ENCODE results near the gene FGFR4.

Gene FGFR4

GRCh38 chr5:177103523-177104253 lies 17.0 kb downstream of the FGFR4 start:
- DNase-seq, result no peak

- no peak for DNase-seq
These were observed 19.2 kb downstream of the FGFR4 start for GRCh38 chr5:177105691-177106476.

GRCh38 chr5:177107159-177107558 lies 20.4 kb downstream of the FGFR4 start:
- DNase-seq, result no peak

- no peak for DNase-seq
These were observed 23.1 kb downstream of the FGFR4 start for GRCh38 chr5:177109810-177110209.

- peak; percentile 8 for DNase-seq
These were observed 25.1 kb downstream of the FGFR4 start for GRCh38 chr5:177111720-177112394.

- no peak for DNase-seq
These were observed 26.0 kb downstream of the FGFR4 start for GRCh38 chr5:177112589-177113220.

- peak; percentile 30 for DNase-seq
These were observed 27.1 kb downstream of the FGFR4 start for GRCh38 chr5:177113566-177114424.

- DNase-seq, result no peak
These were observed 30.1 kb downstream of the FGFR4 start for GRCh38 chr5:177116631-177117373.

GRCh38 chr5:177117441-177118045 lies 30.8 kb downstream of the FGFR4 start:
- DNase-seq, result no peak

DNA sequence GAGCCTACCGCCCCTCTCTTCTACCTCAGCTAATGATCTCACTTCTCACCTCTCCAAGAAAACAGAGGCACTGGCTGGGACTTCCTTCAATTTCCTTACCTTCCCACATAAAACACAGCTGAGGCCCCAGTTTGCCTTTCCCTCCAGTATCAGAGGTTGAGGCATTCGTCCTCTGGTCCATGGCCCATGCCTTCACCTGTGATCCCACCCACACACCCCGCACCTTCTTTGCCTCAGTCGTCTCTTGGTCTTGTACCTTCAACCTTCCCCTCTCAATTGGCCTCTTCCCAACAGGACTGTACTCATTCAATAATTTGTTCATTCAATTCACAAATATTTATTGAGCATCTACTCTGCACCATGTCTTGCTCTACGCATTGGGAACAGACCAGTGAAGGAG lies 35.9 kb downstream of the FGFR4 start:
- DNase-seq, result no peak

DNA sequence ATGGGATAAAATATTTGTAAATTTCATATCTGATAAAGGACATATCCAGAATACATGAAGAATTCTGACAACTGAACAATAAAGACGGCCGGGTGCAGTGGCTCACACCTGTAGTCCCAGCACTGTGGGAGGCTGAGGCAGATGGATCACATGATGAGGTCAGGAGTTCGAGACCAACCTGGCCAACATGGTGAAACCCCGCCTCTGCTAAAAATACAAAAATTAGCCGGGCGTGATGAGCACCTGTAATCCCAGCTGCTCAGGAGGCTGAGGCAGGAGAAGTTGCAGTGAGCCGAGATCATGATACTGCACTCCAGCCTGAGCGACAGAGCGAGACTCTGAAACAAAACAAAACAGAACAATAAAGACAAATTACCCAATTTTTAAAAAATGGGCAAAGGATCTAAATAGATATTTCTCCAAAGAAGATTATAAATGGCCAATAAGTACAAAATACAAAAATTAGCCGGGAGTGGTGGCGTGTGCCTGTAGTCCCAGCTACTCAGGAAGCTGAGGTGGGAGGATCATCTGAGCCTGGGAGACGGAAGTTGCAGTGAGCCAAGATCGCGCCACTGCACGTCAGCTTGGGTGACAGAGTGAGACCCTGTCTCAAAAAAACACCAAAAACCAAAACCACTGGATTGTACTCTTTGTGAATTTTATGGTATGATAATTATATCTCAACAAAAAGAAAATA lies 37.2 kb downstream of the FGFR4 start:
- no peak for DNase-seq

DNA sequence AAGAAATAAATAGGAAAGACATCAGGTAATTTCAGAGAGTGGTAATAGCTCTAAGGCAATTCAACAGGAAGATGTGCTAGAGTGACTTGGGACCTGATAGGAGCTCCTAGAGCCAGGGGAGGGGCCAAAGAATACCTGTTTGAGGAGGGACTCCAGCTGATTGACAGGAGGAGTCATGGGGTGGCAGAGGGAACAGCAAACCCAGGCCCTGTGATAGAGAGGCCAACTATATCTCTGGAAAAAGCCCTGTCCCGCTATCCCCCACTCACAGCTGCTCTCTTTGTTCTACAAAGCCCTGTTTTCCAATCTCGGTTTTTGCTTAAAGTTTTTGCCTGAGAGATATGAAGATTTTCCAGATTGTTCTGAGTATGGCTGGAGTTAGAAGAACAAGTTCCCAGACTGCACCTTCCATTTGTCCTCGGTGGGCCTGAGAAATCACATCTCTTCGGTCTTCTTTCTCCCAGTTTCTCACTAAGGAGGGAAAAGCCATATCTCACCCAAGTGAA lies 37.8 kb downstream of the FGFR4 start:
- DNase-seq, result peak; percentile 5

- DNase-seq, result no peak
These were observed 40.1 kb downstream of the FGFR4 start for GRCh38 chr5:177126771-177127170.

- DNase-seq, result no peak
These were observed 41.9 kb downstream of the FGFR4 start for GRCh38 chr5:177128551-177128981.

DNA sequence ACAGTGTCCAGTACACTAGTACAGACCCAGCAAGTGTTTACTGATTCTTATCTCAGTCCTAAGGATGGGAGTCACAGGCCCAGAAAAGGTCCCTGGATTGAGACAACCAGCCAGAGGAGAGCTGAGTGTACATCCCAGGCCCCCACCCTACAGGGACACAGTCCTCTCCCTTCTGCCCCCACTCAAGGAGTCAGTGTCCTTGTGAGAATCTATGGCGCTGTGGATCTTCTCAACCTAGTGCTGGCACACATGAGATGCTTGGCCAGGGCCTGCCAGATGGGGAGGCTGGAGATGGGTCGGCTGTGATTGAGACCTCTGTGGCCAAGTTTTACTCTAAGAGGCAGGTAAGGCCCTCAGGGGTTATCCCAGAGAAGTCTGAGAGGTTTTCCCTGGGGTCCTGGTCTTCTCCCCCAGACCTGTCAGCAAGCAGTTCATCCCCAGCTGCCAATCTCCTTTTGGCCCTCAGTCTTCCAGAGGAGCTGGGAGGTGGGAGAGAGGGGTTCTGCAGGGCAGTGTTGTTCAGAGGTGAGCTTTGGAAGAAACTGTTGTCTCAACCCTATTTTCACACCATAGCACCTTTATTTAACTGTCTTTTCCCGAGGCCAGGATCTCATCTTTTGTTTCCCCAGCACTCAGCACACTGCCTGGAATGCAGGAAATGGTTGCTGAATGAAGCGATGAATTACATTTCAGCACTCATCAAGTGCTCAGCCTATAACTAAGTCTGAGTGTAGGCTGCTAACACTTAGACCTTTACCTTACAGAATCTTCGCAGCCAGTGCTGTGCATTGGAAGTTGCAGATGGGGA lies 43.7 kb downstream of the FGFR4 start:
- no peak for DNase-seq

DNA sequence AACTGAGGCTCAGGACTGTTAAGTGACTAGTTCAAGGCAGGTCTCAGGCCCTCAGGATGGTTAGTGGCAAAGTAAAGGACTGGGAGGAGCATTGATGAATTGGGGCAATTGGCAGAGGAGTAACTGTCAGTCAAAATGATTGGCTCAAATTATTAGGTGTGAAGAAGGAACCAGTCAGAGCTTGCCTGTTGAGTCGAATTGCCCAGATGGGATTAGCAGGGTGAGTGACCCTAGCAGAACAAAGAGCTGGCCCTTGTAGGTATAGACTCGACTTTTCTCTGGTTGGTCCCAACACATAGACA lies 44.3 kb downstream of the FGFR4 start:
- no peak for DNase-seq

DNA sequence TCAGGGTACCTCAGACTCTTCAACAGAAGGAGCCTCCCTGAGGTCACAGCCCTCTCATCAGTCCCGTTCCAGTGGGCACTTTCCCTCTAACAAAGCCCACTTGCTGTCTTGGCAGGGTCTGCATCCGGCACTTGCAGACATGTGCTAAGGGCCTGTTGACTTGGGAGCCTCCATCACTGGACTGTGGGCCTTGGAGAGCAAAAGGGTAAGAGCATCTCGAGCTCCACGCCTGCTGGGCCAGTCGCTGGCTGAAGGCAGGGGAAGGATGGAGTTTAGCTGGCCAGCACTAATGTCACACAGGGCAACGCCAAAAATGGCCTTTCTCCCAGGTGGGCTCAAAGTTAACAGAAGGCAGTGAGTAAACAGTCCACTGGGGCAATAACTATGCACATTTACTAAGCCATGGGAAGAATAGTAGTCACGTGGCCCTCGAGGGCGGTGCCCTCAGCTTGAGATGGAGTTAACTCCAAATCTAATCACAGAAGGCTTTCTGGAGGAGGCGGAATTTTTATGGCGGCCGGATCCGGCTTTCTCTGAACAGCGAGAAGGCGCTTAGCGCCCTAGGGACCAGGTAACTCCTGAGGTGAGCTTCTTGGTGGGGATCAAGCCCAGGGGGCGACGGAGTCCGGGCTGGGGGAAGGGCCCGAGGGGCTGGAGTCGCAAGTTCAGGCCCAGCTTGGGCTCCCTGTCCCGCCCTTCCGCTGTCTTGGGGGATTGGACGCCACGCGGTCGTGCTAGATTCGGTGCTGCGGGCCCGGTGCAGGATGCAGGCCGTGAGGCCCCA lies 44.8 kb downstream of the FGFR4 start:
- no peak for DNase-seq
